BE2C (cell line): ENCODE results near the gene IFT43.

Source experiments
- DNase-seq: peaks from one replicate; pipeline ENCODE4 v3.0.0-alpha.2; 2020
- H3K27me3 ChIP-seq: fragments of 250-450 bp; sonication (Bioruptor Pico); 2 replicates; pipeline ENCODE4 v1.5.1; 2020; ENCODE audit warnings: mild to moderate bottlenecking
- H3K36me3 ChIP-seq: fragments of 250-450 bp; sonication (Bioruptor Pico); 2 replicates; pipeline ENCODE4 v1.5.1; 2020; ENCODE audit warnings: mild to moderate bottlenecking
- H3K4me1 ChIP-seq: fragments of 250-450 bp; sonication (Bioruptor Pico); 2 replicates; pipeline ENCODE4 v1.5.1; 2020
- H3K4me3 ChIP-seq: 2 replicates; pipeline ENCODE4 v1.5.1; 2011; ENCODE audit warnings: low read depth, low read length
- H3K9me3 ChIP-seq: fragments of 250-450 bp; sonication (Bioruptor Pico); 2 replicates; pipeline ENCODE4 v1.5.1; 2020
- TF ChIP-seq, protein P1 (sequence below): IDR thresholded peaks from 2 replicates; pipeline ENCODE4 v1.5.1; 2012; ENCODE audit warnings: mild to moderate bottlenecking, low read depth, low read length

The IFT43 gene

GRCh38 chr14:76015191-76015590 lies 29.6 kb downstream of the IFT43 start:
- Histone ChIP-seq H3K9me3 (no peaks in the 10 kb centered on the region), H3K27me3 (no peaks in the 10 kb centered on the region), H3K4me3 (no peak overlapping the region), H3K4me1 (no peaks in the 10 kb centered on the region), H3K36me3 (no peaks in the 10 kb centered on the region)
- no peak for DNase-seq
- TF ChIP-seq, protein P1, sequence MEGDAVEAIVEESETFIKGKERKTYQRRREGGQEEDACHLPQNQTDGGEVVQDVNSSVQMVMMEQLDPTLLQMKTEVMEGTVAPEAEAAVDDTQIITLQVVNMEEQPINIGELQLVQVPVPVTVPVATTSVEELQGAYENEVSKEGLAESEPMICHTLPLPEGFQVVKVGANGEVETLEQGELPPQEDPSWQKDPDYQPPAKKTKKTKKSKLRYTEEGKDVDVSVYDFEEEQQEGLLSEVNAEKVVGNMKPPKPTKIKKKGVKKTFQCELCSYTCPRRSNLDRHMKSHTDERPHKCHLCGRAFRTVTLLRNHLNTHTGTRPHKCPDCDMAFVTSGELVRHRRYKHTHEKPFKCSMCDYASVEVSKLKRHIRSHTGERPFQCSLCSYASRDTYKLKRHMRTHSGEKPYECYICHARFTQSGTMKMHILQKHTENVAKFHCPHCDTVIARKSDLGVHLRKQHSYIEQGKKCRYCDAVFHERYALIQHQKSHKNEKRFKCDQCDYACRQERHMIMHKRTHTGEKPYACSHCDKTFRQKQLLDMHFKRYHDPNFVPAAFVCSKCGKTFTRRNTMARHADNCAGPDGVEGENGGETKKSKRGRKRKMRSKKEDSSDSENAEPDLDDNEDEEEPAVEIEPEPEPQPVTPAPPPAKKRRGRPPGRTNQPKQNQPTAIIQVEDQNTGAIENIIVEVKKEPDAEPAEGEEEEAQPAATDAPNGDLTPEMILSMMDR: no peak

DNA sequence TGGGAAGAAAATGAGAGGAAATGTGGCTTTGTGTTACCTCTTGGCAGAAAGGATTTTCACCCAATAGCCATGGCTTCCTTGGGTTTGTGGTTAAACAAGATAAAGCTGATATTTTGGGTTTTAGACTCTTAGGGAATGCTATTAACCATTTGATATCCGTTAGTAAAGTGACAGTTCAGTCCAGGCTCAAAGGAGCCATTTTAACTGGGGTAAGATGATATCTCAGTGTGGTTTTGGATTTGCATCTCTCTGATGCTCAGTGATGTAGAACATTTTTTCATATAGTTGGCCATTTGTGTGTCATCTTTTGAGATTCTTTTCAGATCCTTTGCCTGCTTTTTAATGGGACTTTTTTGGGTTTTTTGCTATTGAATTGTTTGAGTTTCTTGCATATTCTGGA lies 30.1 kb downstream of the IFT43 start:
- TF ChIP-seq, protein P1: no peak
- Histone ChIP-seq H3K4me1 (no peaks in the 10 kb centered on the region), H3K4me3 (no peak overlapping the region), H3K36me3 (no peaks in the 10 kb centered on the region), H3K9me3 (no peaks in the 10 kb centered on the region), H3K27me3 (no peaks in the 10 kb centered on the region)
- DNase-seq: no peak

DNA sequence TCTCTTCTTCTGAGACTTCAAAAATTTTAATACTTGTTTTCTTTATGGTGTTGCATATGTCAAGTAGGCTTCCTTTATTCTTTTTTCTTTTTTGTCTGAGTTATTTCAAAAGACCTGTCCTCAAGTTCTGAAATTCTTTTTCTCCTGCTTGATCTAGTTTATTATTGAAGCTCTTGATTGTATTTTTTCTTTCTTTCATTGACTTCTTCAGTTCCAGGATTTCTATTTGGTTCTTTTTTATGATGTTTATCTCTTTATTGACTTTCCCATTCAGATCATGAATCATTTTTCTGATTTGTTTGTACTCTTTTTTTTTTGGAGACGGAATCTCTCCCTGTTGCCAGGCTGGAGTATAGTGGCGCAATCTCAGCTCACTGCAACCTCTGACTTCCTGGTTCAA lies 34.1 kb downstream of the IFT43 start:
- Histone ChIP-seq H3K4me3 (no peak overlapping the region), H3K36me3 (no peaks in the 10 kb centered on the region), H3K9me3 (no peaks in the 10 kb centered on the region), H3K27me3 (no peaks in the 10 kb centered on the region), H3K4me1 (no peaks in the 10 kb centered on the region; the same call in 1 of the 2 replicates)
- TF ChIP-seq, protein P1: no peak
- no peak for DNase-seq

DNA sequence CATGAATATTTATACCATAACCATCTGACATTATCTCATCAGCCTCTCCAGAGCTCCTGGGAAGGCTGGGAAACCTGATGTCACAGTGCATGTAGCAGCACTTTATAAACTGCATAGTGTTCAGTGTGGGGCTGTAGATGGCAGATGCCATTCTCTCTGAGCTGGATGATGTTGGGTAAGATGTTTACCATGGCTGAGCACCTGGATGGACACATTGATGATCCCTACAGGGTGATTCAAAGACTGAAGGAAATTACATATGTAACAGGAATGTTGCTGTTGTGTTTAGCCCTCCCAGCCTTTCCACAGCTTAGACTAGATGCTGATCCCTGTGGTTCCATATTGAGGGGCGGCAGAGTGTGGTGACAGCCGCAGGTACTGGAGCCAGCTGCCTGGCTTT lies 37.4 kb downstream of the IFT43 start:
- no peaks in the 10 kb centered on the region for H3K9me3 ChIP-seq
- no peaks in the 10 kb centered on the region; the same call in 1 of the 2 replicates for H3K4me1 ChIP-seq
- TF ChIP-seq, protein P1: no peak
- no peak overlapping the region for H3K4me3 ChIP-seq
- H3K36me3 ChIP-seq: no peaks in the 10 kb centered on the region
- H3K27me3 ChIP-seq: no peaks in the 10 kb centered on the region
- DNase-seq: no peak

DNA sequence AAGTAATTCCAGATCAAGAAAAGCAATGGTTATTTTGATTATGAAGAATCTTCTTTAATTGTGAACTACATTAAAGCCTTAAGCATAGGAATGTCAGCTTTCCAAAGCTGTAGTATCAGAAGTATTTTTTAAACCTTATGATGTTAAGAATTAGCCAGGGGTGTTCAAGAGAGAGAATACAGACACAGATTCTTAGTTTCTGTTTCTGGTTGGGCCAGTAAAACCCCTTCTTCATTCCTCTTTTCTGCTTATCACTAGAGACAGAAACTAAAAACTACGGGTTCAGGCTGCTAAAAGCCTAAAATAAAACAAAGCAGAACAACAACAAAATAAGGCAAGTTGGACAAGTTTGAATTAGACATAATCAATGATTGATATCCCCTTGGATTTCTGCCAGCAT lies 38.2 kb downstream of the IFT43 start:
- H3K36me3 ChIP-seq: no peaks in the 10 kb centered on the region
- no peaks in the 10 kb centered on the region for H3K9me3 ChIP-seq
- no peaks in the 10 kb centered on the region for H3K27me3 ChIP-seq
- no peak overlapping the region for H3K4me3 ChIP-seq
- H3K4me1 ChIP-seq: no peaks in the 10 kb centered on the region; the same call in 1 of the 2 replicates
- TF ChIP-seq, protein P1: no peak
- no peak for DNase-seq

DNA sequence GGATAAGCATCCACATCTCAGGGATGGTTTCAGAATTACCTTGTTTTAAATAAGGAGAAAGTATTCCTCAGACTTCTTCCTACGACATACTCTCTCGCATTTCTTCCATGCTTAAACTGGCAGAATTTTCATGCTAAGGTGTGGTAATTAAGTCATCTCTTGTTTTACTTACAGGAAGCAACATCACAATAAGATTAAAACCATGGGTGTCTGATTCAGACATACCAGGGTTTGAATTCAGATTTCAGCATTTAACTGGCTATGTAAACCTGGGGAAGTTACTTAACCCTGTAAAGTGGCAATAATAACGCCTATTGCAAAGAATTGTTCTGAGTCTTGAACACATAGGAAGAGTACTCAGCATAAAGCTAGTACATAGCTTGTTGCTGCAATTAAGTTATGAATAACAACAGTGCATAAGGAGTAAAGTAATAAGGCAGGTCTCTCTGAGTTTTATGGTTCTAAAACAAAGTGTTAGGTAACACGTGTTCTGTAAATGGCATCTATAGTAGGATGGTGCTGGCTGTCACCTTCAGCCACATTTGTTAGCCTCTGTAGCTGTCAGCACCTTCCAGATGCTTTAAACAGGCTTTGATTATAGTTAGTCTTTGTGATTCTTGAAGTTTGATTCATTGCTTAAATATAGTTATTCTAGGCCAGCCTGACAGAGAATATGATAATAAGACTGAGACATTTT lies 38.8 kb downstream of the IFT43 start:
- no peaks in the 10 kb centered on the region; the same call in 1 of the 2 replicates for H3K4me1 ChIP-seq
- no peak for DNase-seq
- H3K36me3 ChIP-seq: no peaks in the 10 kb centered on the region
- TF ChIP-seq, protein P1: no peak
- H3K4me3 ChIP-seq: no peak overlapping the region
- H3K9me3 ChIP-seq: no peaks in the 10 kb centered on the region
- H3K27me3 ChIP-seq: no peaks in the 10 kb centered on the region
